H1 (cell line): Measurements from ENCODE around the gene PDCD7. TPM values are rescaled to one million over a fixed set of nuclear protein-coding genes. Genes with fewer than 3 reads are reported as not detected.

Experiments
- CTCF ChIA-PET: fragments of 300-600 bp; sonication (Branson Sonifier 250); formaldehyde crosslinking; loops from one replicate; lab custom pipeline; 2021; ENCODE audit not compliant: partially characterized antibody; lab: Charles Lee
- POLR2A ChIA-PET: fragments of 300-600 bp; sonication (Branson Sonifier 250); formaldehyde crosslinking; loops from one replicate; lab custom pipeline; 2021; ENCODE audit warnings: inconsistent platforms; ENCODE audit not compliant: partially characterized antibody; lab: Charles Lee
- DNase-seq, 2 experiments: peaks; one replicate each; pipeline versions ENCODE4 v3.0.0 to v3.0.0-alpha.2; 2010 to 2022; ENCODE audit warnings: low spot score in 2 of 2, low read depth in 1 of 2, mixed read lengths in 1 of 2
- FAIRE-seq: peaks from 2 replicates; lab custom pipeline; 2011; peaks lifted over from hg19 to GRCh38; lab: Jason Lieb, UNC
- H2AFZ ChIP-seq: 2 replicates; pipeline ENCODE4 v1.8.1; 2012; ENCODE audit warnings: low read length, inconsistent platforms
- H2AK5ac ChIP-seq: 2 replicates; pipeline ENCODE4 v1.6.1; 2013; ENCODE audit warnings: low read depth, low read length
- H2BK120ac ChIP-seq: replicated peaks from 2 replicates; pipeline ENCODE3; 2013; ENCODE audit warnings: low read depth, low read length, inconsistent platforms
- H2BK12ac ChIP-seq: 2 replicates; pipeline ENCODE4 v1.6.1; 2013; ENCODE audit warnings: low read depth, low read length
- H2BK15ac ChIP-seq: 2 replicates; pipeline ENCODE4 v1.6.1; 2013; ENCODE audit warnings: low read length
- H2BK20ac ChIP-seq: 2 replicates; pipeline ENCODE4 v1.6.1; 2013; ENCODE audit warnings: low read length
- H2BK5ac ChIP-seq: 2 replicates; pipeline ENCODE4 v1.6.1; 2013; ENCODE audit warnings: low read depth, low read length
- H3K14ac ChIP-seq: 2 replicates; pipeline ENCODE4 v1.6.1; 2013; ENCODE audit warnings: inconsistent platforms; ENCODE audit not compliant: insufficient read length
- H3K18ac ChIP-seq: 2 replicates; pipeline ENCODE4 v1.6.1; 2013; ENCODE audit warnings: low read length; ENCODE audit errors: extremely low read depth
- H3K23ac ChIP-seq: 2 replicates; pipeline ENCODE4 v1.6.1; 2013; ENCODE audit warnings: inconsistent platforms; ENCODE audit not compliant: insufficient read length
- H3K23me2 ChIP-seq: 2 replicates; pipeline ENCODE4 v1.6.1; 2013; ENCODE audit warnings: low read depth, low read length
- H3K27ac ChIP-seq: 2 replicates; pipeline ENCODE4 v1.6.1; 2011; ENCODE audit warnings: low read depth, low read length, inconsistent platforms
- H3K27me3 ChIP-seq, 4 experiments: replicated peaks in 1 of 4; 1 replicate in 1 of 4; 2 replicates in 3 of 4; pipeline versions ENCODE4 v1.6.1 to v1.8.1; 2011 to 2013; ENCODE audit warnings: low read length in 3 of 4, mild to moderate bottlenecking in 3 of 4, inconsistent platforms in 2 of 4, mixed read lengths in 2 of 4, moderate library complexity in 1 of 4; ENCODE audit not compliant: control insufficient read depth in 3 of 4, insufficient read depth in 3 of 4; ENCODE audit errors: extremely low read depth in 1 of 4
- H3K36me3 ChIP-seq, 4 experiments: 2 replicates each; pipeline versions ENCODE4 v1.6.1 to v1.8.1; 2011 to 2013; ENCODE audit warnings: mild to moderate bottlenecking in 4 of 4, low read length in 3 of 4, moderate library complexity in 2 of 4, control low read depth in 1 of 4, inconsistent platforms in 1 of 4; ENCODE audit not compliant: insufficient read depth in 4 of 4, control insufficient read depth in 2 of 4
- H3K4ac ChIP-seq: replicated peaks from 2 replicates; pipeline ENCODE3; 2013; ENCODE audit warnings: low read length, low read depth, mixed read lengths, inconsistent platforms; ENCODE audit not compliant: insufficient read length
- H3K4me1 ChIP-seq, 4 experiments: replicated peaks in 1 of 4; 1 replicate in 1 of 4; 2 replicates in 3 of 4; pipeline versions ENCODE4 v1.6.1 to v1.8.1; 2011 to 2013; ENCODE audit warnings: low read length in 3 of 4, inconsistent platforms in 2 of 4, mixed read lengths in 1 of 4; ENCODE audit not compliant: insufficient read depth in 4 of 4, control insufficient read depth in 3 of 4
- H3K4me2 ChIP-seq, 2 experiments: 2 replicates each; pipeline versions ENCODE4 v1.6.1 to v1.8.1; 2011 to 2013; ENCODE audit warnings: low read depth in 2 of 2, low read length in 2 of 2, control low read depth in 1 of 2, inconsistent platforms in 1 of 2, mild to moderate bottlenecking in 1 of 2; ENCODE audit not compliant: insufficient read depth in 1 of 2
- H3K4me3 ChIP-seq, 4 experiments: fragments of 200-600, 300-600 bp in 1 of 4; sonication (generic), shearing (Covaris generic), sonication (Bioruptor Twin) in 1 of 4; 2 replicates each; pipeline versions ENCODE4 v1.5.1 to v1.8.1; 2011 to 2016; ENCODE audit warnings: low read length in 4 of 4, low read depth in 3 of 4, control low read depth in 2 of 4, inconsistent platforms in 2 of 4, mild to moderate bottlenecking in 2 of 4, mixed read lengths in 1 of 4, moderate library complexity in 1 of 4; ENCODE audit not compliant: insufficient read depth in 2 of 4; ENCODE audit errors: extremely low read depth in 1 of 4
- H3K56ac ChIP-seq: replicated peaks from 2 replicates; pipeline ENCODE3; 2013; ENCODE audit warnings: low read depth, mild to moderate bottlenecking, mixed read lengths, low read length, inconsistent platforms; ENCODE audit not compliant: insufficient read length
- H3K79me1 ChIP-seq: 2 replicates; pipeline ENCODE4 v1.6.1; 2013; ENCODE audit warnings: low read depth, low read length, control low read depth
- H3K79me2 ChIP-seq, 2 experiments: 2 replicates each; pipeline versions ENCODE4 v1.6.1 to v1.8.1; 2012 to 2013; ENCODE audit warnings: low read length in 2 of 2, mild to moderate bottlenecking in 2 of 2, inconsistent platforms in 1 of 2; ENCODE audit not compliant: insufficient read depth in 2 of 2, control insufficient read depth in 1 of 2
- H3K9ac ChIP-seq, 4 experiments: replicated peaks in 1 of 4; 1 replicate in 1 of 4; 2 replicates in 3 of 4; pipeline versions ENCODE4 v1.6.1 to v1.8.1; 2011 to 2013; ENCODE audit warnings: low read depth in 3 of 4, low read length in 3 of 4, control low read depth in 2 of 4, mild to moderate bottlenecking in 2 of 4, moderate library complexity in 2 of 4, inconsistent platforms in 1 of 4; ENCODE audit errors: extremely low read depth in 1 of 4
- H3K9me3 ChIP-seq, 2 experiments: 2 replicates each; pipeline versions ENCODE4 v1.6.1 to v1.8.1; 2012 to 2013; ENCODE audit warnings: mild to moderate bottlenecking in 2 of 2, moderate library complexity in 2 of 2, control low read depth in 1 of 2, inconsistent platforms in 1 of 2, low read depth in 1 of 2, low read length in 1 of 2, mixed read lengths in 1 of 2; ENCODE audit not compliant: insufficient read depth in 2 of 2
- H4K20me1 ChIP-seq, 2 experiments: replicated peaks in 1 of 2; 2 replicates each; pipeline versions ENCODE3 to v1.8.1; 2011 to 2013; ENCODE audit warnings: inconsistent platforms in 2 of 2, low read length in 2 of 2, mild to moderate bottlenecking in 1 of 2; ENCODE audit not compliant: insufficient read depth in 2 of 2, control insufficient read depth in 1 of 2
- H4K5ac ChIP-seq: 2 replicates; pipeline ENCODE4 v1.6.1; 2013; ENCODE audit warnings: low read length, low read depth, mixed read lengths, inconsistent platforms; ENCODE audit not compliant: insufficient read length
- H4K8ac ChIP-seq: 2 replicates; pipeline ENCODE4 v1.8.0; 2013; ENCODE audit warnings: mild to moderate bottlenecking, moderate library complexity, low read length, inconsistent platforms; ENCODE audit not compliant: insufficient read depth; ENCODE audit errors: extremely low read depth
- H4K91ac ChIP-seq: replicated peaks from 2 replicates; pipeline ENCODE3; 2013; ENCODE audit warnings: low read length, mixed read lengths, inconsistent platforms; ENCODE audit not compliant: insufficient read length
- CREB1 ChIP-seq: IDR thresholded peaks from 2 replicates; pipeline ENCODE4 v1.6.1; 2012; ENCODE audit warnings: inconsistent platforms
- WGBS, 2 experiments: shearing (Covaris generic) in 1 of 2; methylation state at CpG; one replicate each; pipeline versions ENCODE4 v1.1.6 to v1.1.7; 2013 to 2015; ENCODE audit warnings: low lambda C conversion rate in 2 of 2, mixed read lengths in 2 of 2, inconsistent platforms in 1 of 2, low coverage in 1 of 2, missing lambda C conversion rate in 1 of 2; ENCODE audit not compliant: insufficient replicate concordance in 2 of 2, insufficient coverage in 1 of 2, insufficient read length in 1 of 2; ENCODE audit errors: extremely low coverage in 1 of 2, missing lambda C conversion rate in 1 of 2; 5-methylcytosine and 5-hydroxymethylcytosine counted together
- polyA plus RNA-seq, 7 experiments: library from polyadenylated mRNA; depleted of rRNA in 3 of 7; stranded (reverse) in 5 of 7; unstranded in 2 of 7; fragments of >200 nt in 5 of 7; fragments of 200-250 nt in 2 of 7; gene quantifications; 1 replicate in 5 of 7; 2 replicates in 1 of 7; 4 replicates in 1 of 7; pipeline versions ENCODE4 v1.2.1 to v1.2.3, GENCODE V29; 2011 to 2013; ENCODE audit warnings: missing spikeins in 2 of 7, mixed read lengths in 2 of 7
- total RNA-seq: library from RNA; stranded (reverse); fragmentation: NEBNext Ultra II Directional; extraction: Animal tissue kit (Norgen Biotek cat#: 25700); gene quantifications from 2 replicates; pipeline ENCODE4 v1.2.1, GENCODE V29; 2021

Gene PDCD7
- total and polyA plus RNA-seq, 2 of the 8 experiments (the other 6 are each of a cell fraction or from before 2014, with no cell fraction given), result 11.5 to 25.6 TPM

GRCh38 chr15:65110676-65111292 lies 22.8 kb downstream of the PDCD7 start:
- H2BK20ac ChIP-seq, result no peak overlapping the region
- no peak overlapping the region for H2BK15ac ChIP-seq
- no peaks in the 10 kb centered on the region for H3K79me2 ChIP-seq
- no peaks in the 10 kb centered on the region for H4K20me1 ChIP-seq
- H3K9ac ChIP-seq, result no peak overlapping the region
- H4K5ac ChIP-seq, result no peak overlapping the region
- H3K4me3 ChIP-seq, result no peak overlapping the region
- H3K23me2 ChIP-seq, result no peaks in the 10 kb centered on the region
- POLR2A ChIA-PET, result interaction anchor here (1.1 to 1.2 kb wide), 2 partner anchors 20 to 194 kb away, joined by 3 to 4 read pairs; partner anchors contain the start of gene RNU5B-1
- H3K9me3 ChIP-seq, result no peaks in the 10 kb centered on the region
- H3K18ac ChIP-seq, result no peak overlapping the region
- no peaks in the 10 kb centered on the region for H3K27me3 ChIP-seq
- H3K27ac ChIP-seq, result no peak overlapping the region
- no peak overlapping the region for H3K14ac ChIP-seq
- H3K23ac ChIP-seq, result no peak overlapping the region
- H2AFZ ChIP-seq, result no peak overlapping the region
- CTCF ChIA-PET, result interaction anchor here (0.5 to 3.5 kb wide), 7 partner anchors 10 to 1424 kb away, joined by 3 to 28 read pairs (median 4); no protein-coding TSS in a partner anchor
- no peak overlapping the region for H3K4ac ChIP-seq
- DNase-seq (no peak), FAIRE-seq (no peak)
- H3K4me2 ChIP-seq, result no peak overlapping the region
- H2AK5ac ChIP-seq, result no peak overlapping the region
- H2BK5ac ChIP-seq, result no peak overlapping the region
- 83% methylated on average over 3 of the region's 3 CpGs; no CpG with 5 or more reads in 1 of the 2 experiments for WGBS, 2 experiments
- no peak overlapping the region for H3K56ac ChIP-seq
- H2BK120ac ChIP-seq, result no peak overlapping the region
- no peak overlapping the region for H2BK12ac ChIP-seq
- H4K8ac ChIP-seq, result no peak overlapping the region
- H3K79me1 ChIP-seq, result no peaks in the 10 kb centered on the region
- peaks cover 0 to 5% (median 1%) of the 10 kb centered on the region in 4 experiments; a peak in 1 of 8 replicates for H3K36me3 ChIP-seq
- no peak overlapping the region for H4K91ac ChIP-seq
- H3K4me1 ChIP-seq, result no peaks in the 10 kb centered on the region
- TF ChIP-seq CREB1, result 0 out of 2 replicates have a peak, but pooled peaks have one; percentile 34
